ENCODE results near the gene BCR. TPM values are rescaled to one million over a fixed set of nuclear protein-coding genes. Genes with fewer than 3 reads are reported as not detected.
"Not testable (repeated sequence)": the region's sequence is repeated elsewhere in the genome, so short reads cannot be mapped to it uniquely, and the experiment has no call there.

BCR gene
- polyA plus RNA-seq, 6 donors from 2014 or later: 2.6 to 12.1 (median 4.0) TPM; not detected in 1

GRCh38 chr22:23356094-23356493, 175.8 kb downstream of the BCR start:
- Mint-ChIP-seq H3K4me3 (no peak overlapping the region), H3K36me3 (no peaks in the 10 kb centered on the region), H3K27me3 (peaks cover 8 to 21% (median 13%) of the 10 kb centered on the region in 3 donors), H3K27ac (no peak overlapping the region), H3K9me3 (no peaks in the 10 kb centered on the region), H3K4me1 (no peaks in the 10 kb centered on the region)
- no peak for DNase-seq
- ATAC-seq (ENCODE audit: low read depth in 2 of 2): no peak

DNA sequence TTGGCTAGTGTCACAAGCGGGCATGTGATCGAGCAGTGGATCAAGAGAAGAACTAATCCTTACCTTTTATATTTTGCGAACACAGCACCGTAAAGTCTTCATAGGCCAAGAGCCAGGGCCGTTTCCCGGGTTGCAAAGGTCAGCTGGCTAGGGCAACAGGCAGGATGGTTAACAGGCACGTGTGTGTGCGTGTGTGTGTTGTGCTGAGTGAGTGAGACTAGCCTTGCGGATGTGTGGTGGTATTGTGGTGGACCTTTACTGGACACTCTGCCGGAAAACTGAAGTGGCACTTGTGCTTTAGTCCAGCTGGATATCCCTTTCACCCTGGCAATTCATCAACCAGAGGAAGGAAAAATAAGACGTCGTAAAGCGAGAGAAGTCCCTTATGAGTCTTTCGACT, 176.7 kb downstream of the BCR start:
- Mint-ChIP-seq H3K4me1 (no peaks in the 10 kb centered on the region), H3K4me3 (peak overlapping the region in 1 of 8 donors; percentile 60), H3K9me3 (no peaks in the 10 kb centered on the region), H3K27ac (no peak overlapping the region), H3K27me3 (peaks cover 8 to 21% (median 13%) of the 10 kb centered on the region in 3 donors), H3K36me3 (no peaks in the 10 kb centered on the region)
- no peak for DNase-seq
- ATAC-seq (ENCODE audit: low read depth in 2 of 2): no peak

DNA sequence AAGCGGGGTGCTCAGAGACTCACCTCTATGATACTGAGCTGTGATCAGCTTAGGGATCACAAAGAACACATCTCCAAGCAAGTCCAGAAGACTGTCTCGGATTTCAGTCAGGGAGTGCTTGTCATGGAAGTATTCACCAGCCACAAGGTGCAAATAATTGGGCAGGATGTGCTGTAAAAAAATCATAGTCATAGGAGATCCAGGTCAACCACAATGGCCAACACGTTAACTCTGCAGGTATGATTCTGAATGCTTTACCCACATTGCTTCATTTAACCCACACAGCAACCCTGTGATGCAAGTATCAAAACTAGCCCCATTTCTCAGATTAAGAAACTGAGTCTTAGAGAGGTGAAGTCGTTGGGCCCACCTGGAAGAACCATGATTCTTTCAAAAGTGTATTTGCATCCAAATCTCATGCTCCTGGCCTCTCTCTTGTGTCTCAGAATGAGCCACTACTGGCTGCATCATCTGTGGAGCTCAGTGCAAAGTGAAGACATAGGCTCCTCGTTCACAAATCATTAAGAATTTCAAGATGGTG, 179.3 kb downstream of the BCR start:
- Mint-ChIP-seq H3K27me3 (peaks cover 0 to 5% (median 0%) of the 10 kb centered on the region in 3 donors), H3K4me3 (no peak overlapping the region), H3K36me3 (no peaks in the 10 kb centered on the region), H3K4me1 (no peaks in the 10 kb centered on the region), H3K27ac (no peak overlapping the region), H3K9me3 (peaks cover 0 to 3% (median 0%) of the 10 kb centered on the region in 7 donors)
- DNase-seq (no peak), ATAC-seq (ENCODE audit: low read depth in 2 of 2) (no peak)

GRCh38 chr22:23361676-23362075, 181.4 kb downstream of the BCR start:
- Mint-ChIP-seq H3K36me3 (no peaks in the 10 kb centered on the region), H3K27me3 (peaks cover 0 to 14% (median 0%) of the 10 kb centered on the region in 3 donors), H3K4me1 (no peaks in the 10 kb centered on the region), H3K27ac (no peak overlapping the region), H3K4me3 (no peak overlapping the region), H3K9me3 (peaks cover 0 to 3% (median 0%) of the 10 kb centered on the region in 7 donors)
- DNase-seq: no peak
- ATAC-seq (ENCODE audit: low read depth in 2 of 2): no peak

DNA sequence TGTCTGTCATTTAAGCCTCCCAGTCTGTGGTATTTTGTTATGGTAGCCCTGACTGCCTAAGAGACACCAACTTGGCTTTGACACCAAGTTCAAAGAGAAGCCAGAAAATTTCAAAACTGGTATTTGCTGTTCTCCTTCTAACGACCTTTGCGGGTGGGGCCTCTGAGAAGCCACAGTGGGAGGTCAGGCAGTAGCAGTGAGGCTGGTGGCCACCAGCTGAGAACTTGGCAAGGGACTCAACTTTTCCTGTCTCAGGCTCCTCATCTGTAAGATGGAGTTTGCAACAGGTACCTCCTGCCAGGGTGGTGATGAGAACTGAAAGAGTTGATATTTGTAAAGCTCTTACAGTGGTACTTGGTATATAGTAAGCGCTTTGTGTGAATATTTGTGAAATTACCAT, 183.4 kb downstream of the BCR start:
- H3K4me3 Mint-ChIP-seq: no peak overlapping the region
- H3K27ac Mint-ChIP-seq: no peak overlapping the region
- ATAC-seq (ENCODE audit: low read depth in 2 of 2) (no peak), DNase-seq (no peak)
- no peaks in the 10 kb centered on the region for H3K4me1 Mint-ChIP-seq
- H3K27me3 Mint-ChIP-seq: peaks cover 10 to 26% (median 20%) of the 10 kb centered on the region in 3 donors
- H3K36me3 Mint-ChIP-seq: no peaks in the 10 kb centered on the region
- peaks cover 0 to 3% (median 0%) of the 10 kb centered on the region in 7 donors for H3K9me3 Mint-ChIP-seq

DNA sequence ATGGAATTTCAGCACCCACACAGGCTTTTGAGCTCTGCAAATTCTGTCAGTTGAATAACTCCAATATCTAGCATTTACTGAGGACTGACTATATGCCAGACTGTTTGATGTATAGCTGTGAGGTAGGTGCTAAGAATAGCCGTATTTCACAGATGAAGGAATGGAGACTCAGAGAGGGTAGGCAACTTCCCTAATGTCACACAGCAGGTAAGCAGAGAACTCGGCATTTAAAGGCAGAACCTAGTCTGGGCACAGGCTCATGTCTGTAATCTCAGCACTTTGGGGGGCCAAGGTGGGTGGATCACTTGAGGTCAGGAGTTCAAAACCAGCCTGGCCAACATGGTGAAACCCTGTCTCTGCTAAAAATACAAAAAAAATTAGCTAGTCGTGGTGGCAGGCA, 184.1 kb downstream of the BCR start:
- Mint-ChIP-seq H3K27ac (no peak overlapping the region), H3K36me3 (no peaks in the 10 kb centered on the region), H3K4me3 (no peak overlapping the region), H3K4me1 (no peaks in the 10 kb centered on the region), H3K27me3 (peaks cover 17 to 28% (median 27%) of the 10 kb centered on the region in 3 donors), H3K9me3 (peaks cover 0 to 3% (median 0%) of the 10 kb centered on the region in 7 donors)
- DNase-seq (no peak), ATAC-seq (ENCODE audit: low read depth in 2 of 2) (no peak)

- H3K27me3 Mint-ChIP-seq: peaks cover 20 to 38% (median 35%) of the 10 kb centered on the region in 3 donors
- no peaks in the 10 kb centered on the region for H3K4me1 Mint-ChIP-seq
- H3K9me3 Mint-ChIP-seq: peaks cover 0 to 3% (median 0%) of the 10 kb centered on the region in 7 donors
Observed at GRCh38 chr22:23365524-23365923, 185.2 kb downstream of the BCR start.

DNA sequence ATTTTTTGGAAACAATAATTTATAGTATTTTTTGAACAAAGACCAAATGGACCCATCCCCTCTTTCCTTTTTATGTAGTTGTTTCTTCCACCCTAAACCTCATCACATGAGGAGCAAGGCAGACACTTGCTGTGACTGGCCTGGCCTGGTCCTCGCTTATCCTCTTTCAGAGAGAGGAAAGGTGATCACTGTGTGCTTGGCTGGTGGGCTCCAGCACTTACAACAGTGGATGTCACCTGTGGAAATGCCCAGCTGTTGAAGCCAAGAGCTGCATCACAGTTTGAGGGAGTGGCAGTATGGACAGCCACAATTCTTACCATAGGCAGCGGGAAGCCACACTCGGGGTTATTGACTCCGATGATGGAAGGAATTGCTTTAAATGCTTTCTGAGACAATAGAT, 185.7 kb downstream of the BCR start:
- no peak for DNase-seq
- Mint-ChIP-seq H3K27ac (no peak overlapping the region), H3K9me3 (peaks cover 0 to 3% (median 0%) of the 10 kb centered on the region in 7 donors), H3K27me3 (peaks cover 20 to 40% (median 32%) of the 10 kb centered on the region in 3 donors), H3K4me1 (no peaks in the 10 kb centered on the region), H3K36me3 (no peaks in the 10 kb centered on the region), H3K4me3 (no peak overlapping the region)
- ATAC-seq (ENCODE audit: low read depth in 2 of 2): no peak

More at GRCh38 chr22:23365524-23365923, 185.2 kb downstream of the BCR start:
- DNase-seq (no peak), ATAC-seq (ENCODE audit: low read depth in 2 of 2) (no peak)
- Mint-ChIP-seq H3K36me3 (no peaks in the 10 kb centered on the region), H3K27ac (no peak overlapping the region), H3K4me3 (no peak overlapping the region)

DNA sequence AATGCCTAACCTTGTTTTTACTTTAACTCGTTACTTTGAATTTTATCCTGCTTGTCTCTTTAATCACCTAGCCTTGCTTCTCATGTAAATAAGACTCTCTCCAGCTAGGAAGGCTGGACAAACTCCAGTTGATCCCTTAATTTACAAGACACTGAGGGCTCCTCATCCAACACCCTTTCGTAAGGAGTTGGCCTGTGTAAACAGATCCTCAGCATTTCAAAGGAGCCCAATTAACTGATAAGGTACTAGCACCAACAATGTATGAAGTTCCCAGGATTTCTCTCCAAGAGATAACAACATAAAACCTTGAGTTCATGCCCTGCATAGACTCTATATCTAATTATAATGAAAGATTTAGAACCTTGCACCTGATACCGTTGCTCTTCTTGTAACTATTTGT, 186.9 kb downstream of the BCR start:
- H3K27me3 Mint-ChIP-seq: peaks cover 20 to 40% (median 30%) of the 10 kb centered on the region in 3 donors
- not testable (repeated sequence) for H3K27ac Mint-ChIP-seq

More for the DNA sequence above, 186.9 kb downstream of the BCR start:
- not testable (repeated sequence) for H3K9me3 Mint-ChIP-seq; ATAC-seq (ENCODE audit: low read depth in 2 of 2); H3K36me3 Mint-ChIP-seq; H3K4me1 Mint-ChIP-seq; H3K4me3 Mint-ChIP-seq; DNase-seq

Other genes with a start within 250 kb of the BCR start
- gene GNAZ, start 110.0 kb upstream of the BCR start, polyA plus RNA-seq (ENCODE audit: low read depth in 6 of 6): 1 to 10 TPM in 3 of 6 donors, under 1 TPM in 2, not detected in 1; 0.39 to 4.7 (median 2.3) TPM
- gene RSPH14, start 38.5 kb upstream of the BCR start, polyA plus RNA-seq (ENCODE audit: low read depth in 6 of 6): under 1 TPM in 2 of 6 donors, not detected in 4; 0.25 to 0.27 TPM
- gene RAB36, start 35.0 kb upstream of the BCR start, polyA plus RNA-seq (ENCODE audit: low read depth in 6 of 6): 1 to 10 TPM in 2 of 6 donors, under 1 TPM in 3, not detected in 1; 0.40 to 1.7 (median 0.80) TPM